HG03520 (cell line): ENCODE measurements around the gene SH2D3A.
"Not testable (repeated sequence)": the region's sequence is repeated elsewhere in the genome, so short reads cannot be mapped to it uniquely, and the experiment has no call there.

ENCODE experiments used
- ATAC-seq: cut with Tn5 transposase; IDR thresholded peaks from one replicate; pipeline ENCODE4 v1.9.1; 2021; ENCODE audit warnings: mild to moderate bottlenecking, moderate library complexity; ENCODE audit not compliant: unreplicated experiment

Gene SH2D3A

GRCh38 chr19:6762253-6762797 is 4.9 kb downstream of the SH2D3A start:
- not testable (repeated sequence) for ATAC-seq

GRCh38 chr19:6761053-6761676 is 6.1 kb downstream of the SH2D3A start:
- no peak for ATAC-seq

- ATAC-seq, result no peak
These were observed 6.6 kb downstream of the SH2D3A start for GRCh38 chr19:6760606-6761005.

- ATAC-seq, result no peak
These were observed 12.4 kb downstream of the SH2D3A start for GRCh38 chr19:6754653-6755463.

GRCh38 chr19:6754136-6754535 is 13.1 kb downstream of the SH2D3A start:
- ATAC-seq, result no peak

- ATAC-seq, result peak; percentile 71
These were observed 13.8 kb downstream of the SH2D3A start for GRCh38 chr19:6753178-6754031.

GRCh38 chr19:6752256-6753177 is 14.7 kb downstream of the SH2D3A start:
- ATAC-seq, result no peak

- ATAC-seq, result no peak
These were observed 16.0 kb downstream of the SH2D3A start for GRCh38 chr19:6751189-6751588.

GRCh38 chr19:6750062-6750461 is 17.2 kb downstream of the SH2D3A start:
- ATAC-seq, result no peak

- ATAC-seq, result not testable (repeated sequence)
These were observed 18.7 kb downstream of the SH2D3A start for GRCh38 chr19:6748543-6748942.

- no peak for ATAC-seq
These were observed 21.3 kb downstream of the SH2D3A start for GRCh38 chr19:6745965-6746364.

GRCh38 chr19:6744381-6745301 is 22.6 kb downstream of the SH2D3A start:
- no peak for ATAC-seq

GRCh38 chr19:6743714-6744380 is 23.4 kb downstream of the SH2D3A start:
- no peak for ATAC-seq

GRCh38 chr19:6743066-6743465 is 24.2 kb downstream of the SH2D3A start:
- no peak for ATAC-seq

GRCh38 chr19:6740589-6741343 is 26.5 kb downstream of the SH2D3A start:
- ATAC-seq, result no peak

GRCh38 chr19:6739883-6740588 is 27.2 kb downstream of the SH2D3A start:
- ATAC-seq, result no peak

GRCh38 chr19:6739390-6739882 is 27.8 kb downstream of the SH2D3A start, which contains the start of gene TRIP10:
Gene TRIP10 (plus strand): TSS chr19:6739680. CDS start chr19:6739762, 82 bp downstream.
- no peak for ATAC-seq
